ENCODE results near the gene DNASE1L3.
A peak's percentile ranks its signal among the peaks of the same experiment; 100 is the strongest.

Gene DNASE1L3

GRCh38 chr3:58175437-58176184 is 35.2 kb downstream of the DNASE1L3 start:
- TF ChIP-seq CTCF (IDR thresholded peaks at IDR 0.05; ENCODE audit: low read depth, low read length, missing control alignments), result no peak
- no peak overlapping the region for H3K4me3 ChIP-seq (replicated peaks; ENCODE audit: low read depth, low read length)
- DNase-seq (ENCODE audit: extremely low read depth, low read depth), result no peak

GRCh38 chr3:58175187-58175436 is 35.7 kb downstream of the DNASE1L3 start:
- no peak overlapping the region for H3K4me3 ChIP-seq (replicated peaks; ENCODE audit: low read depth, low read length)
- DNase-seq (ENCODE audit: extremely low read depth, low read depth), result no peak
- TF ChIP-seq CTCF (IDR thresholded peaks at IDR 0.05; ENCODE audit: low read depth, low read length, missing control alignments), result no peak

GRCh38 chr3:58173669-58174398 is 36.9 kb downstream of the DNASE1L3 start:
- DNase-seq (ENCODE audit: extremely low read depth, low read depth), result no peak
- no peak overlapping the region for H3K4me3 ChIP-seq (replicated peaks; ENCODE audit: low read depth, low read length)
- TF ChIP-seq CTCF (IDR thresholded peaks at IDR 0.05; ENCODE audit: low read depth, low read length, missing control alignments), result peak; percentile 47

GRCh38 chr3:58173029-58173668 is 37.6 kb downstream of the DNASE1L3 start:
- no peak for DNase-seq (ENCODE audit: extremely low read depth, low read depth)
- no peak overlapping the region for H3K4me3 ChIP-seq (replicated peaks; ENCODE audit: low read depth, low read length)
- no peak for TF ChIP-seq CTCF (IDR thresholded peaks at IDR 0.05; ENCODE audit: low read depth, low read length, missing control alignments)

GRCh38 chr3:58171126-58171525 is 39.6 kb downstream of the DNASE1L3 start:
- no peak for TF ChIP-seq CTCF (IDR thresholded peaks at IDR 0.05; ENCODE audit: low read depth, low read length, missing control alignments)
- H3K4me3 ChIP-seq (replicated peaks; ENCODE audit: low read depth, low read length), result no peak overlapping the region
- DNase-seq (ENCODE audit: extremely low read depth, low read depth), result no peak

GRCh38 chr3:58170376-58170775 is 40.4 kb downstream of the DNASE1L3 start:
- no peak for TF ChIP-seq CTCF (IDR thresholded peaks at IDR 0.05; ENCODE audit: low read depth, low read length, missing control alignments)
- DNase-seq (ENCODE audit: extremely low read depth, low read depth), result no peak
- H3K4me3 ChIP-seq (replicated peaks; ENCODE audit: low read depth, low read length), result no peak overlapping the region
